Stimulated activated CD8-positive, alpha-beta memory T cell treated with anti-CD3 and anti-CD28 coated beads, Interleukin-15, amount 100 ng/mL, for 48 hours (primary cell): ENCODE data around the gene OPRM1.
"Not testable (repeated sequence)": the region's sequence is repeated elsewhere in the genome, so short reads cannot be mapped to it uniquely, and the experiment has no call there.

Experiments
- DNase-seq, 2 donors: peaks; one replicate each; pipeline ENCODE4 v3.0.0-alpha.2; 2020; ENCODE audit warnings: low read depth in 2 of 2

The OPRM1 gene

GRCh38 chr6:154238831-154239230, 199.8 kb downstream of the OPRM1 start:
- no peak for DNase-seq

GRCh38 chr6:154239392-154239791, 200.4 kb downstream of the OPRM1 start:
- DNase-seq: no peak

- DNase-seq: not testable (repeated sequence)
Observed at GRCh38 chr6:154241061-154241460, 202.0 kb downstream of the OPRM1 start.

- DNase-seq: no peak
Observed at GRCh38 chr6:154241581-154241980, 202.5 kb downstream of the OPRM1 start.

GRCh38 chr6:154242617-154243357, 203.7 kb downstream of the OPRM1 start:
- DNase-seq: no peak

GRCh38 chr6:154243793-154244750, 205.0 kb downstream of the OPRM1 start:
- DNase-seq: no peak

GRCh38 chr6:154245506-154245905, 206.5 kb downstream of the OPRM1 start:
- DNase-seq: no peak

- DNase-seq: no peak
Observed at GRCh38 chr6:154246723-154247118, 207.7 kb downstream of the OPRM1 start.

- no peak for DNase-seq
Observed at GRCh38 chr6:154247119-154247861, 208.2 kb downstream of the OPRM1 start.

GRCh38 chr6:154249499-154250298, 210.7 kb downstream of the OPRM1 start:
- DNase-seq: no peak

- no peak for DNase-seq
Observed at GRCh38 chr6:154251116-154251515, 212.1 kb downstream of the OPRM1 start.

GRCh38 chr6:154252678-154253077, 213.6 kb downstream of the OPRM1 start:
- no peak for DNase-seq

GRCh38 chr6:154257067-154257466, 218.0 kb downstream of the OPRM1 start:
- no peak for DNase-seq

- DNase-seq: no peak
Observed at GRCh38 chr6:154258064-154258757, 219.2 kb downstream of the OPRM1 start.

GRCh38 chr6:154261688-154262397, 222.8 kb downstream of the OPRM1 start:
- no peak for DNase-seq

GRCh38 chr6:154266560-154267099, 227.6 kb downstream of the OPRM1 start:
- no peak for DNase-seq

- DNase-seq: no peak
Observed at GRCh38 chr6:154267508-154268106, 228.6 kb downstream of the OPRM1 start.

GRCh38 chr6:154268486-154268885, 229.4 kb downstream of the OPRM1 start:
- DNase-seq: no peak

- DNase-seq: no peak
Observed at GRCh38 chr6:154274168-154274567, 235.1 kb downstream of the OPRM1 start.
